Measurements from ENCODE around the gene PTRH1. TPM values are rescaled to one million over a fixed set of nuclear protein-coding genes. Genes with fewer than 3 reads are reported as not detected.

PTRH1 gene
- total RNA-seq, 1 donor from 2014 or later, result 36.5 TPM

GRCh38 chr9:127712867-127713266, 2.6 kb downstream of the PTRH1 start:
- TF ChIP-seq CTCF (IDR thresholded peaks at IDR 0.05; ENCODE audit: insufficient read depth, low read length, poor library complexity, severe bottlenecking), result no peak
- Histone ChIP-seq H3K27me3 (ENCODE audit: control insufficient read depth, insufficient read depth, low read length) (no peaks in the 10 kb centered on the region), H3K36me3 (ENCODE audit: control insufficient read depth, insufficient read depth, low read length) (no peaks in the 10 kb centered on the region), H3K4me3 (ENCODE audit: low read depth, low read length) (no peak overlapping the region)
- no peak for DNase-seq (ENCODE audit: low read depth)

GRCh38 chr9:127712371-127712770, 3.1 kb downstream of the PTRH1 start:
- Histone ChIP-seq H3K4me3 (ENCODE audit: low read depth, low read length) (no peak overlapping the region), H3K36me3 (ENCODE audit: control insufficient read depth, insufficient read depth, low read length) (no peaks in the 10 kb centered on the region), H3K27me3 (ENCODE audit: control insufficient read depth, insufficient read depth, low read length) (no peaks in the 10 kb centered on the region)
- no peak for DNase-seq (ENCODE audit: low read depth)
- no peak for TF ChIP-seq CTCF (IDR thresholded peaks at IDR 0.05; ENCODE audit: insufficient read depth, low read length, poor library complexity, severe bottlenecking)

GRCh38 chr9:127711831-127712274, 3.6 kb downstream of the PTRH1 start:
- H3K36me3 ChIP-seq (ENCODE audit: control insufficient read depth, insufficient read depth, low read length), result no peaks in the 10 kb centered on the region
- no peak for TF ChIP-seq CTCF (IDR thresholded peaks at IDR 0.05; ENCODE audit: insufficient read depth, low read length, poor library complexity, severe bottlenecking)
- no peaks in the 10 kb centered on the region for H3K27me3 ChIP-seq (ENCODE audit: control insufficient read depth, insufficient read depth, low read length)
- no peak overlapping the region for H3K4me3 ChIP-seq (ENCODE audit: low read depth, low read length)
- DNase-seq (ENCODE audit: low read depth), result no peak

- Histone ChIP-seq H3K4me3 (ENCODE audit: low read depth, low read length) (no peak overlapping the region), H3K27me3 (ENCODE audit: control insufficient read depth, insufficient read depth, low read length) (no peaks in the 10 kb centered on the region), H3K36me3 (ENCODE audit: control insufficient read depth, insufficient read depth, low read length) (no peaks in the 10 kb centered on the region)
- TF ChIP-seq CTCF (IDR thresholded peaks at IDR 0.05; ENCODE audit: insufficient read depth, low read length, poor library complexity, severe bottlenecking), result no peak
- no peak for DNase-seq (ENCODE audit: low read depth)
These were observed 4.2 kb downstream of the PTRH1 start for GRCh38 chr9:127711226-127711701.

GRCh38 chr9:127710204-127710783, 5.2 kb downstream of the PTRH1 start:
- TF ChIP-seq CTCF (IDR thresholded peaks at IDR 0.05; ENCODE audit: insufficient read depth, low read length, poor library complexity, severe bottlenecking), result no peak
- Histone ChIP-seq H3K36me3 (ENCODE audit: control insufficient read depth, insufficient read depth, low read length) (no peaks in the 10 kb centered on the region), H3K27me3 (ENCODE audit: control insufficient read depth, insufficient read depth, low read length) (no peaks in the 10 kb centered on the region), H3K4me3 (ENCODE audit: low read depth, low read length) (no peak overlapping the region)
- no peak for DNase-seq (ENCODE audit: low read depth)

Measured in kidney epithelial cell (primary cell).